ENCODE data around the gene POFUT1. TPM values are rescaled to one million over a fixed set of nuclear protein-coding genes. Genes with fewer than 3 reads are reported as not detected.

The POFUT1 gene
- polyA plus RNA-seq, 2 of the 4 experiments (the other 2 are of a cell fraction), result 29.6 to 43.9 TPM

DNA sequence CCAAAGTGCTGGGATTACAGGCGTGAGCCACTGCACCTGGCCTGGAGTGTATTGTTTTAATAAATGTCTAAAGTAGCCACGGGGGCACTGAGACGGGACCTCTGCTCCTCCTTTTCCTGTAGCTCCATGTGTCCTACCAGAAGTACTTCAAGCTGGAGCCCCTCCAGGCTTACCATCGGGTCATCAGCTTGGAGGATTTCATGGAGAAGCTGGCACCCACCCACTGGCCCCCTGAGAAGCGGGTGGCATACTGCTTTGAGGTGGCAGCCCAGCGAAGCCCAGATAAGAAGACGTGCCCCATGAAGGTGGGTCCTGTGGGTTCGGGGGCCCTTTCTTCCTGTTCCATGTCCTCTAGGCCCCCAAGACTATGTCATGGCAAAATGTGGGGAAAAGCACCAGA lies 7.5 kb downstream of the POFUT1 start:
- 87% methylated on average over 8 of the region's 8 CpGs for WGBS (ENCODE audit: missing lambda C conversion rate)
- DNase-seq (ENCODE audit: low read depth in 1 of 2, low spot score in 1 of 2) (no peak), FAIRE-seq (no peak)

DNA sequence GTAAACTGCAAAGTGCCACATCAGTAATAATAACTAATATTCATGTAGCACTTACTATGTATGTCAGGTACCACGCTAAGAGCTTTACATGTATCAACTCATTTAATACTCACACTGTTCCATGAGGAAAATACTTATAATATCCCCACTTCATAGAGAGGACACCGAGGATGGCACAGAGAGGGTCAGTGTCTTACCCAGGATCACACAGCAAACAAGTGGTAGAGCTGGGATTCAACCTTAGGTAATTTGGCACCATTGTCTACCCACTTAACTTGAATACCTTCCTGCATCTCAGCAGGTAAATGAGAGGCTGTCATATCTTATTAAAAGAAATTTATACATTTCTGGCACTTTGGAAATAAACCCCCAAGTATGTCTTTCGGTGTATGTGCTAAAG lies 8.0 kb downstream of the POFUT1 start:
- Histone ChIP-seq H3K27ac (no peak overlapping the region), H3K4me3 (no peak overlapping the region), H3K4me2 (no peak overlapping the region), H3K9me3 (no peaks in the 10 kb centered on the region), H3K4me1 (no peaks in the 10 kb centered on the region)
- ChIA-PET CTCF (interaction anchor here (1.3 kb wide), 1 partner anchor 10 kb away, joined by 4 read pairs; no protein-coding TSS in a partner anchor), POLR2A (no interaction called here)
- FAIRE-seq (no peak), DNase-seq (ENCODE audit: low read depth in 1 of 2, low spot score in 1 of 2) (no peak), ATAC-seq (no peak)
- TF ChIP-seq ZFP36 (IDR thresholded peaks at IDR 0.05; ENCODE audit: borderline replicate concordance, partially characterized antibody) (peak; percentile 11), HOXA7 (CRISPR knock-in tag; IDR thresholded peaks at IDR 0.05) (no peak)
- WGBS (ENCODE audit: missing lambda C conversion rate), result 90% methylated on average over 3 of the region's 3 CpGs

More for the DNA sequence above, 7.5 kb downstream of the POFUT1 start:
- Histone ChIP-seq H3K4me2 (no peak overlapping the region), H3K27ac (no peak overlapping the region), H3K9me3 (no peaks in the 10 kb centered on the region), H3K4me1 (no peaks in the 10 kb centered on the region), H3K4me3 (no peak overlapping the region)
- TF ChIP-seq ZC3H11A (IDR thresholded peaks at IDR 0.05) (no peak), FOSL2 (IDR thresholded peaks at IDR 0.05) (no peak), FOSL2 (CRISPR knock-in tag; IDR thresholded peaks at IDR 0.05) (no peak), MAFK (IDR thresholded peaks at IDR 0.05; ENCODE audit: partially characterized antibody) (no peak)
- ChIA-PET CTCF (interaction anchor here (1.1 to 1.3 kb wide), 2 partner anchors 10 to 17 kb away, joined by 3 to 4 read pairs; no protein-coding TSS in a partner anchor), POLR2A (no interaction called here)
- ATAC-seq, result no peak

DNA sequence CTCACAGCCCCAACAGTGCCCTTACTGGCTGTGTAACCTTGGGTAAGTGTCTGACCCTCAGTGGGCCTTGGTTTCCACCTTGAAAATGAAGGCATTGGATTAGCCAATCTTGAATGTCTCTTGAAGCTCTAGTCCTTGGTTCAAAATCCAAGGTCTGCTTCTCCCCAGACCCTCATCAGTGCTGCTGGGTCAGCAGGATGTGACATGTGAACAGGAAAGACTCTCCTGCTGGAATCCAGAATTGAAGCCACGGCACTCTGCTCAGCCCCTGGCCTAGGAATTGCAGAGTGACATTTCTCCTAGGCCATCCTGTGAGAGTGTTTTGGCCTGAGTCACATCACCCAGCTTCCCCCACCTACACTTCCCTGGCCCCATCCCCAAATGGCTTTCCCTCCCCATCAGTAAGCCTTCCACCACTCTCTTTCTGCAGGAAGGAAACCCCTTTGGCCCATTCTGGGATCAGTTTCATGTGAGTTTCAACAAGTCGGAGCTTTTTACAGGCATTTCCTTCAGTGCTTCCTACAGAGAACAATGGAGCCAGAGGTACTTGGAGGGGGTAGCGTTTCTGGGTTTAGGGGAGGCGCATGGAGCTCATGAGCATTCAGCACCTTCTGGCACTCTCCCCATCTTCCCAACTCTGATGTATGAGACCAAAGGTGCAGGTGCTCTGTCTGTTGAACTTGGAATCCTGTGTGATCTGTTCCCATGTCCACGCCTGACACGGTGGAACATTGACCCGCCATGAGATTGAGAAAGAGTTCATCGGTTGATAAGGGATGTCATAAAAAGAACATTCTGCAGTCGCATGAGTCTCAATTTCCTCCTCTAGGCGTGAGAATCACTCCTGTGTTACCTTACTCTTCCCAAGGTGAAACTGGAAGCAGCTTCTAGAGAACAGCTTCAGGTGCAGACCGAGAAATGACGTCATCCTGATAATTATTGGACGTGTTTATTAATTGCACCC lies 8.8 kb downstream of the POFUT1 start:
- TF ChIP-seq RNF2 (IDR thresholded peaks at IDR 0.05; ENCODE audit: borderline replicate concordance, low read depth) (no peak), RCOR1 (IDR thresholded peaks at IDR 0.05; ENCODE audit: low read depth, low read length) (no peak), NPAS2 (CRISPR knock-in tag; IDR thresholded peaks at IDR 0.05; ENCODE audit: borderline replicate concordance) (no peak), GATA3 (IDR thresholded peaks at IDR 0.05; ENCODE audit: borderline replicate concordance) (no peak)
- TF ChIP-seq, protein P1, sequence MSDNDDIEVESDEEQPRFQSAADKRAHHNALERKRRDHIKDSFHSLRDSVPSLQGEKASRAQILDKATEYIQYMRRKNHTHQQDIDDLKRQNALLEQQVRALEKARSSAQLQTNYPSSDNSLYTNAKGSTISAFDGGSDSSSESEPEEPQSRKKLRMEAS (IDR thresholded peaks at IDR 0.05), result no peak
- TF ChIP-seq, protein P2, sequence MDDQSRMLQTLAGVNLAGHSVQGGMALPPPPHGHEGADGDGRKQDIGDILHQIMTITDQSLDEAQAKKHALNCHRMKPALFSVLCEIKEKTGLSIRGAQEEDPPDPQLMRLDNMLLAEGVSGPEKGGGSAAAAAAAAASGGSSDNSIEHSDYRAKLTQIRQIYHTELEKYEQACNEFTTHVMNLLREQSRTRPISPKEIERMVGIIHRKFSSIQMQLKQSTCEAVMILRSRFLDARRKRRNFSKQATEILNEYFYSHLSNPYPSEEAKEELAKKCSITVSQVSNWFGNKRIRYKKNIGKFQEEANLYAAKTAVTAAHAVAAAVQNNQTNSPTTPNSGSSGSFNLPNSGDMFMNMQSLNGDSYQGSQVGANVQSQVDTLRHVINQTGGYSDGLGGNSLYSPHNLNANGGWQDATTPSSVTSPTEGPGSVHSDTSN (IDR thresholded peaks at IDR 0.05), result no peak
- Histone ChIP-seq H3K4me3 (no peak overlapping the region), H3K9me3 (no peaks in the 10 kb centered on the region), H3K27ac (no peak overlapping the region), H3K4me2 (no peak overlapping the region), H3K4me1 (no peaks in the 10 kb centered on the region)
- FAIRE-seq, result no peak
- ATAC-seq, result no peak
- no peak for DNase-seq (ENCODE audit: low read depth in 1 of 2, low spot score in 1 of 2)
- CTCF ChIA-PET, result no interaction called here
- 94% methylated on average over 13 of the region's 13 CpGs for WGBS (ENCODE audit: missing lambda C conversion rate)
- POLR2A ChIA-PET, result no interaction called here

DNA sequence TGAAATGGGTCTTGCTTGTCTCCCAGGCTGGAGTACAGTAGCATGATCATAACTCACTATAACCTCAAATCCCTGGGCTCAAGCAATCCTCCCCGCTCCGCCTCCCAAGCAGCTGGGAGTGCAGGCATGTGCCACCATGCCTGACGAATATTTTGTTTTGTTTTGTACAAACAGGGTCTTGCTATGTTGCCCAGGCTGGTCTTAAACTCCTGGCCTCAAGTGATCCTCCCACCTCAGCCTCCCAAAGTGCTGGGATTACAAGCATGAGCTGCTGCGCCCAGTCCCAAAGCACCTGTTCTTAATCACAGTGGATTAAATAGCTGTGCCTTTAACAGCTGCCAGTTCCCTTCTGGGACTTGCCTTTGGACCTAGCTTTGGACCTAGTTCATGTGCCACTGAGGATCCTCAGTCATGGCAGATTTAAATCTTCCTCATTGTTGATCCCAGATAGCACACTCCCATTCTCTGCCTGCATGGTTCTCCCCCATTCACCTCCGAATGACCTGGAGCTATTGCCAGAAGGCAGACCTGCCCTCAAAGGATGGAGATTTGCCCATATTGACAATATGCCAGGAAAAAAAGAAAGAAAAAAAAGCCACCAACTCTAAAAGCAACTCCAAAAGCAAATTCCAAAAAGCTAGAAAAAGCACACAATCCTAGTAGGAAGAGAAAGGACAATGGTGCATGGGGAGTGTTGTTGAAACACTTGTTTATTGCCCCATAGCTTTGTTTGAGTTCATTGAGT lies 10.6 kb downstream of the POFUT1 start:
- WGBS (ENCODE audit: missing lambda C conversion rate), result 92% methylated on average over 5 of the region's 5 CpGs
- DNase-seq (ENCODE audit: low read depth in 1 of 2, low spot score in 1 of 2), result no peak
- Histone ChIP-seq H3K4me2 (no peak overlapping the region), H3K9me3 (no peaks in the 10 kb centered on the region), H3K4me1 (no peaks in the 10 kb centered on the region), H3K27ac (no peak overlapping the region), H3K4me3 (no peak overlapping the region)
- CTCF ChIA-PET, result interaction anchor here (1.2 to 1.5 kb wide), 2 partner anchors 11 to 118 kb away, joined by 3 to 5 read pairs; no protein-coding TSS in a partner anchor
- no peak for ATAC-seq
- POLR2A ChIA-PET, result no interaction called here
- no peak for FAIRE-seq
- TF ChIP-seq RAD21 (conservative IDR thresholded peaks at IDR 0.05 in 1 of 2, IDR thresholded peaks at IDR 0.05 in 1 of 2) (no peak), PHF8 (IDR thresholded peaks at IDR 0.05; ENCODE audit: borderline replicate concordance, low read depth) (no peak), HOXB13 (CRISPR knock-in tag; IDR thresholded peaks at IDR 0.05; ENCODE audit: low read depth) (no peak)
- TF ChIP-seq, protein P3, sequence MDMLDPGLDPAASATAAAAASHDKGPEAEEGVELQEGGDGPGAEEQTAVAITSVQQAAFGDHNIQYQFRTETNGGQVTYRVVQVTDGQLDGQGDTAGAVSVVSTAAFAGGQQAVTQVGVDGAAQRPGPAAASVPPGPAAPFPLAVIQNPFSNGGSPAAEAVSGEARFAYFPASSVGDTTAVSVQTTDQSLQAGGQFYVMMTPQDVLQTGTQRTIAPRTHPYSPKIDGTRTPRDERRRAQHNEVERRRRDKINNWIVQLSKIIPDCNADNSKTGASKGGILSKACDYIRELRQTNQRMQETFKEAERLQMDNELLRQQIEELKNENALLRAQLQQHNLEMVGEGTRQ (IDR thresholded peaks at IDR 0.05), result no peak
- TF ChIP-seq, protein P2 (IDR thresholded peaks at IDR 0.05), result no peak

Measured in A549 (cell line).